NB4 (cell line): ENCODE measurements around the gene CDC20.

Experiments used
- CTCF ChIP-seq: IDR thresholded peaks from one replicate; pipeline ENCODE4 v1.5.1; 2012; ENCODE audit warnings: low read depth, low read length
- MAX ChIP-seq: IDR thresholded peaks from 2 replicates; pipeline ENCODE4 v1.6.1; 2011; ENCODE audit warnings: low read depth, low read length
- MYC ChIP-seq: IDR thresholded peaks from 2 replicates; pipeline ENCODE4 v1.6.1; 2011; ENCODE audit warnings: low read depth, low read length
- POLR2A ChIP-seq: IDR thresholded peaks from 2 replicates; pipeline ENCODE4 v1.6.1; 2011; ENCODE audit warnings: mild to moderate bottlenecking; ENCODE audit not compliant: insufficient read length; ENCODE audit errors: extremely low read depth

- TF ChIP-seq POLR2A (no peak), CTCF (no peak), MAX (no peak), MYC (no peak)
These were observed 43.3 kb upstream of the CDC20 start for GRCh38 chr1:43315481-43315880.
